Cardiac fibroblast (primary cell): Measurements from ENCODE around the gene FRMD8.

Experiments used
- DNase-seq, 2 donors: peaks; one replicate each; pipeline versions ENCODE4 v3.0.0 to v3.0.0-alpha.2; 2010; ENCODE audit warnings: low read depth in 2 of 2
- H3K4me3 ChIP-seq, 2 donors: replicated peaks in 1 of 2; 1 replicate in 1 of 2; 2 replicates in 1 of 2; pipeline ENCODE4 v1.5.1; 2011; ENCODE audit warnings: low read depth in 2 of 2, low read length in 2 of 2, mild to moderate bottlenecking in 2 of 2, moderate library complexity in 1 of 2
- TF ChIP-seq, protein P1 (sequence below): IDR thresholded peaks from one replicate; pipeline ENCODE4 v1.5.1; 2011; ENCODE audit warnings: low read depth, mild to moderate bottlenecking, low read length, inconsistent platforms

FRMD8 gene

DNA sequence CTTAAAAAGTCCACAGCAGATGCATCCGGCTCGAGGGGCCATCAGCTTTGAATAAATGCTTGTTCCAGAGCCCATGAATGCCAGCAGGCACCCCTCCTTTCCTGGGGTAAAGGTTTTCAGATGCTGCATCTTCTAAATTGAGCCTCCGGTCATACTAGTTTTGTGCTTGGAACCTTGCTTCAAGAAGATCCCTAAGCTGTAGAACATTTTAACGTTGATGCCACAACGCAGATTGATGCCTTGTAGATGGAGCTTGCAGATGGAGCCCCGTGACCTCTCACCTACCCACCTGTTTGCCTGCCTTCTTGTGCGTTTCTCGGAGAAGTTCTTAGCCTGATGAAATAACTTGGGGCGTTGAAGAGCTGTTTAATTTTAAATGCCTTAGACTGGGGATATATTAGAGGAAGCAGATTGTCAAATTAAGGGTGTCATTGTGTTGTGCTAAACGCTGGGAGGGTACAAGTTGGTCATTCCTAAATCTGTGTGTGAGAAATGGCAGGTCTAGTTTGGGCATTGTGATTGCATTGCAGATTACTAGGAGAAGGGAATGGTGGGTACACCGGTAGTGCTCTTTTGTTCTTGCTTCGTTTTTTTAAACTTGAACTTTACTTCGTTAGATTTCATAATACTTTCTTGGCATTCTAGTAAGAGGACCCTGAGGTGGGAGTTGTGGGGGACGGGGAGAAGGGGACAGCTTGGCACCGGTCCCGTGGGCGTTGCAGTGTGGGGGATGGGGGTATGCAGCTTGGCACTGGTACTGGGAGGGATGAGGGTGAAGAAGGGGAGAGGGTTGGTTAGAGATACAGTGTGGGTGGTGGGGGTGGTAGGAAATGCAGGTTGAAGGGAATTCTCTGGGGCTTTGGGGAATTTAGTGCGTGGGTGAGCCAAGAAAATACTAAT is 38.0 kb downstream of the FRMD8 start:
- peak; percentile 59 to 82 for DNase-seq
- TF ChIP-seq, protein P1, sequence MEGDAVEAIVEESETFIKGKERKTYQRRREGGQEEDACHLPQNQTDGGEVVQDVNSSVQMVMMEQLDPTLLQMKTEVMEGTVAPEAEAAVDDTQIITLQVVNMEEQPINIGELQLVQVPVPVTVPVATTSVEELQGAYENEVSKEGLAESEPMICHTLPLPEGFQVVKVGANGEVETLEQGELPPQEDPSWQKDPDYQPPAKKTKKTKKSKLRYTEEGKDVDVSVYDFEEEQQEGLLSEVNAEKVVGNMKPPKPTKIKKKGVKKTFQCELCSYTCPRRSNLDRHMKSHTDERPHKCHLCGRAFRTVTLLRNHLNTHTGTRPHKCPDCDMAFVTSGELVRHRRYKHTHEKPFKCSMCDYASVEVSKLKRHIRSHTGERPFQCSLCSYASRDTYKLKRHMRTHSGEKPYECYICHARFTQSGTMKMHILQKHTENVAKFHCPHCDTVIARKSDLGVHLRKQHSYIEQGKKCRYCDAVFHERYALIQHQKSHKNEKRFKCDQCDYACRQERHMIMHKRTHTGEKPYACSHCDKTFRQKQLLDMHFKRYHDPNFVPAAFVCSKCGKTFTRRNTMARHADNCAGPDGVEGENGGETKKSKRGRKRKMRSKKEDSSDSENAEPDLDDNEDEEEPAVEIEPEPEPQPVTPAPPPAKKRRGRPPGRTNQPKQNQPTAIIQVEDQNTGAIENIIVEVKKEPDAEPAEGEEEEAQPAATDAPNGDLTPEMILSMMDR = no peak
- H3K4me3 ChIP-seq = peak overlapping the region; percentile 88 to 91

- TF ChIP-seq, protein P1 = no peak
- DNase-seq = peak; percentile 77 to 85
- H3K4me3 ChIP-seq = peak overlapping the region; percentile 88 to 91
Measured at GRCh38 chr11:65425105-65425970, 38.9 kb downstream of the FRMD8 start.

DNA sequence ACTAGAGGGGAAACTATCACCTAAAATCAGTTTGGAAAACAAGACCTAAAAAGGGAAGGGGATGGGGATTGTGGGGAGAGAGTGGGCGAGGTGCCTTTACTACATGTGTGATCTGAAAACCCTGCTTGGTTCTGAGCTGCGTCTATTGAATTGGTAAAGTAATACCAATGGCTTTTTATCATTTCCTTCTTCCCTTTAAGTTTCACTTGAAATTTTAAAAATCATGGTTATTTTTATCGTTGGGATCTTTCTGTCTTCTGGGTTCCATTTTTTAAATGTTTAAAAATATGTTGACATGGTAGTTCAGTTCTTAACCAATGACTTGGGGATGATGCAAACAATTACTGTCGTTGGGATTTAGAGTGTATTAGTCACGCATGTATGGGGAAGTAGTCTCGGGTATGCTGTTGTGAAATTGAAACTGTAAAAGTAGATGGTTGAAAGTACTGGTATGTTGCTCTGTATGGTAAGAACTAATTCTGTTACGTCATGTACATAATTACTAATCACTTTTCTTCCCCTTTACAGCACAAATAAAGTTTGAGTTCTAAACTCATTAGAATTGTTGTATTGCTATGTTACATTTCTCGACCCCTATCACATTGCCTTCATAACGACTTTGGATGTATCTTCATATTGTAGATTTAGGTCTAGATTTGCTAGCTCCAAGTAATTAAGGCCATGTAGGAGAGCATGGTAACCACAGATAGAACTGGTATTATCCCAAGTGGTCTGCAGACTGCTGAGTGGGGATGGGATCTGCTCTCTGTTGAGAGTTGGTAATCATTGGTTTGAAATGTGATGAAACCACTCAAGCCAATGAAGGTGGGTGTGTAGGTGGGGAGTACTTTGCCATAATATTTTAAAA is 39.8 kb downstream of the FRMD8 start:
- peak overlapping the region; percentile 88 to 91 for H3K4me3 ChIP-seq
- TF ChIP-seq, protein P1 = no peak
- peak; percentile 78 to 88 for DNase-seq

GRCh38 chr11:65426839-65427690 is 40.6 kb downstream of the FRMD8 start:
- peak; percentile 83 to 90 for DNase-seq
- peak overlapping the region; percentile 88 to 91 for H3K4me3 ChIP-seq
- TF ChIP-seq, protein P1 = no peak

GRCh38 chr11:65427691-65428577 is 41.5 kb downstream of the FRMD8 start:
- peak overlapping the region; percentile 88 to 91 for H3K4me3 ChIP-seq
- DNase-seq = peak; percentile 86 to 90
- TF ChIP-seq, protein P1 = no peak
